ENCODE measurements around the gene EIF4ENIF1. TPM values are rescaled to one million over a fixed set of nuclear protein-coding genes. Genes with fewer than 3 reads are reported as not detected.
"Not testable (repeated sequence)": the region's sequence is repeated elsewhere in the genome, so short reads cannot be mapped to it uniquely, and the experiment has no call there.

The EIF4ENIF1 gene
- total RNA-seq: 10 to 100 TPM; 38.6 to 41.0 TPM

GRCh38 chr22:31489632-31490495 lies at the start of gene EIF4ENIF1:
EIF4ENIF1 (minus strand) TSS chr22:31489842; CDS start chr22:31488718, 1,124 bp downstream.
- ATAC-seq (ENCODE audit: low read depth) (peak; percentile 73), DNase-seq (peak; percentile 87)
- peak within 1 kb of the TSS; percentile 99 for H3K27ac Mint-ChIP-seq
- peaks cover 32% of the 10 kb centered on the region for H3K4me1 Mint-ChIP-seq
- H3K36me3 Mint-ChIP-seq: peaks cover 16% of the 10 kb centered on the region
- POLR2A ChIA-PET: interaction anchor here (0.5 to 2.8 kb wide), 5 partner anchors 13 to 143 kb away, joined by 3 to 10 read pairs (median 3); partner anchors contain the start of gene PATZ1
- peak within 1 kb of the TSS; percentile 95 for H3K4me3 Mint-ChIP-seq
- H3K9me3 Mint-ChIP-seq: no peaks in the 10 kb centered on the region
- H3K27me3 Mint-ChIP-seq: no peaks in the 10 kb centered on the region

DNA sequence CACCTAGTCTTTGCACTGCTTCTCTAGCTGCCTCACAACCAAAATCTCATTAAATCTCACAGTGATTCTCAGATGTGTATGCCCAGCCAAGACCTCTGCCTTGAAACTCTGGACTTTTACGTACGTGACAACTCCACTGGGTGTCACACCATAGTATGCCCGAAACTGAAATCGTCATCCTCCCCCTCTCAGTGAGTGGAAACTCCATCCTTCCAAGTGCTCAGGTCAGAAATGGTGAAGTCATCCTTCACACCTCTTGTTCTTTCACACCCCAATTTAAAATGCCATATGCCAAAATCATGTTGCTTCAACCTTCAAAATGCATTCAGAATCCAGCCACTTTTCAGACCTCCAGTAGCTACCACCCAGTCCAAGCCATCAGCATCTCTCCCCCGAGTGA lies 49.2 kb upstream of the EIF4ENIF1 start:
- H3K27me3 Mint-ChIP-seq: no peaks in the 10 kb centered on the region
- peaks cover 19% of the 10 kb centered on the region for H3K4me1 Mint-ChIP-seq
- H3K9me3 Mint-ChIP-seq: no peaks in the 10 kb centered on the region
- DNase-seq (no peak), ATAC-seq (ENCODE audit: low read depth) (peak; percentile 32)
- H3K36me3 Mint-ChIP-seq: peaks cover 28% of the 10 kb centered on the region
- H3K4me3 Mint-ChIP-seq: no peak overlapping the region
- peak overlapping the region; percentile 30 for H3K27ac Mint-ChIP-seq
- POLR2A ChIA-PET: no interaction called here

DNA sequence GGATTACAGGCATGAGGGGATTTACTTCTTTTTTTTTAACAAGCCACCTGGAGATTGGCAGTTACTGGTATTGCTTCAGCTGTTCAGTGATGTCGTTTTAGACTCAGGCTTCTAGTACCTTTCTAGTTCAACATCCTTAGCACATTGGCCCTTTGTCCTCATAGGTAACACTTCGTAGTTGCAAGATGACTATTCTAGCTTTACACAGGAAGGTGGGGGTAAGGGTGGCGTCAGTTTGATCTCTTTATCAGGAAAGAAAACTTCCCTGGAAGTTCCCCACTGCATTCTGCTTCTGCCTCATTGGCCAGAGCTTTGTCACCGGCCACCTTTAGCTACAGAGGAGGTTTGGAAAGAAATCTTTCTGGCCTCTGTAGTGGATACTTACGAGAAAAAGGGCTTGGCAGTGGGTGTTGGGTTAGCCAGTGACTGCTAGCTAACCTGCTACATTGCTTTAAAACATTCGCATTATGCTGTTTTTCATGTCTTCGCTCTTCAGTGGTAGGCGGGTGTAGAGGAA lies 47.4 kb upstream of the EIF4ENIF1 start:
- ATAC-seq (ENCODE audit: low read depth): peak; percentile 50
- H3K4me1 Mint-ChIP-seq: peaks cover 27% of the 10 kb centered on the region
- H3K36me3 Mint-ChIP-seq: peaks cover 34% of the 10 kb centered on the region
- peak overlapping the region; percentile 81 for H3K27ac Mint-ChIP-seq
- peak overlapping the region; percentile 36 for H3K4me3 Mint-ChIP-seq
- no peaks in the 10 kb centered on the region for H3K9me3 Mint-ChIP-seq
- DNase-seq: no peak
- no peaks in the 10 kb centered on the region for H3K27me3 Mint-ChIP-seq
- POLR2A ChIA-PET: interaction anchor here (1.0 kb wide), 1 partner anchor 48 kb away, joined by 3 read pairs; no protein-coding TSS in a partner anchor

- DNase-seq (no peak), ATAC-seq (ENCODE audit: low read depth) (no peak)
- Mint-ChIP-seq H3K27me3 (no peaks in the 10 kb centered on the region), H3K4me3 (no peak overlapping the region), H3K27ac (peak overlapping the region; percentile 25), H3K4me1 (peaks cover 24% of the 10 kb centered on the region), H3K36me3 (peaks cover 33% of the 10 kb centered on the region), H3K9me3 (no peaks in the 10 kb centered on the region)
- POLR2A ChIA-PET: no interaction called here
These were observed 43.7 kb upstream of the EIF4ENIF1 start for GRCh38 chr22:31533374-31533773.

GRCh38 chr22:31532060-31532459 lies 42.4 kb upstream of the EIF4ENIF1 start:
- Mint-ChIP-seq H3K27me3 (no peaks in the 10 kb centered on the region), H3K4me1 (peaks cover 22% of the 10 kb centered on the region), H3K27ac (peak overlapping the region; percentile 32), H3K36me3 (peaks cover 35% of the 10 kb centered on the region), H3K4me3 (no peak overlapping the region), H3K9me3 (no peaks in the 10 kb centered on the region)
- no peak for ATAC-seq (ENCODE audit: low read depth)
- no peak for DNase-seq
- POLR2A ChIA-PET: interaction anchor here (0.6 kb wide), 2 partner anchors 12 to 897 kb away, joined by 3 to 5 read pairs; no protein-coding TSS in a partner anchor

- ATAC-seq (ENCODE audit: low read depth): no peak
- H3K27ac Mint-ChIP-seq: no peak overlapping the region
- H3K36me3 Mint-ChIP-seq: peaks cover 41% of the 10 kb centered on the region
- peaks cover 24% of the 10 kb centered on the region for H3K4me1 Mint-ChIP-seq
- no peak overlapping the region for H3K4me3 Mint-ChIP-seq
- POLR2A ChIA-PET: interaction anchor here (0.7 kb wide), 1 partner anchor 175 kb away, joined by 3 read pairs; no protein-coding TSS in a partner anchor
- no peak for DNase-seq
- no peaks in the 10 kb centered on the region for H3K9me3 Mint-ChIP-seq
- H3K27me3 Mint-ChIP-seq: no peaks in the 10 kb centered on the region
These were observed 41.2 kb upstream of the EIF4ENIF1 start for GRCh38 chr22:31530823-31531195.

DNA sequence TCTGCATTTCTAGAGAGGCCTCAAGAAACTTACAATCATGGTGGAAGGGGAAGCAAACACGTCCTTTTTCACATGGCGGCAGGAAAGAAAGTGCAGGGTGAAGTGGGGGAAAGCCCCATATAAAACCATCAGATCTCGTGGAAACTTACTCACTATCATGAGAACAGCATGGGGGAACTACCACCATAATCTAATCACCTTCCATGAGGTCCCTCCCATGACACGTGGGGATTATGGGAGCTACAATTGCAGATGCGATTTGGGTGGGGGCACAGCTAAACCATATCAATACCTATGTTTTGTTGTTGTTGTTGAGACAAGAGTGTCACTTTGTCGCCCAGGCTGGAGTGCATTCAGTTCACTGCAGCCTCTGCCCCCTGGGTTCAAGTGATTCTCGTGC lies 36.6 kb upstream of the EIF4ENIF1 start:
- Mint-ChIP-seq H3K4me1 (peaks cover 33% of the 10 kb centered on the region), H3K4me3 (no peak overlapping the region), H3K9me3 (no peaks in the 10 kb centered on the region), H3K36me3 (peaks cover 51% of the 10 kb centered on the region), H3K27me3 (no peaks in the 10 kb centered on the region), H3K27ac (peak overlapping the region; percentile 15)
- POLR2A ChIA-PET: no interaction called here
- DNase-seq: no peak
- ATAC-seq (ENCODE audit: low read depth): no peak

GRCh38 chr22:31524132-31524531 lies 34.5 kb upstream of the EIF4ENIF1 start:
- H3K27me3 Mint-ChIP-seq; DNase-seq; ATAC-seq (ENCODE audit: low read depth); POLR2A ChIA-PET; H3K4me3 Mint-ChIP-seq; H3K9me3 Mint-ChIP-seq: not testable (repeated sequence)
- Mint-ChIP-seq H3K36me3 (peaks cover 46% of the 10 kb centered on the region), H3K4me1 (peaks cover 33% of the 10 kb centered on the region), H3K27ac (peak overlapping the region; percentile 58)

DNA sequence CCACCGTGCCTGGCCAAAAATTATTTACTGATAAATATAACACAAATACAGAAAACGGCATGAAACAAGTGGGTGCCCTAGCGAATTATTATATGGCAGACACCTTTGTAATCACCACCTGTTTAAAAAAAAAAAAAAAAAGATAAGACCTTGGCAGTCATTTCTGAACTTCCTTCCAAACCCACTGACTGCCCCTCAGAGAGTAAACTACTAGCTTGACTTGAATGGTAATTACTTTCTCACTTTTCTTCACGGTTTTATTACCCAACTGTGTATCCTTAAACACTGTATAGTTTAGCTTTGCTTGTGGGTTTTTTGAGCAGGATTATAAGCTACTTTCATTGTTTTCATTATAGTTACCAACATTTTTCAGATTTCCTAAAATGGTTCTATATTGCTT lies 30.4 kb upstream of the EIF4ENIF1 start:
- peaks cover 47% of the 10 kb centered on the region for H3K36me3 Mint-ChIP-seq
- ATAC-seq (ENCODE audit: low read depth): no peak
- H3K4me3 Mint-ChIP-seq: no peak overlapping the region
- no peak overlapping the region for H3K27ac Mint-ChIP-seq
- POLR2A ChIA-PET: interaction anchor here (0.7 kb wide), 1 partner anchor 12 kb away, joined by 3 read pairs; no protein-coding TSS in a partner anchor
- no peak for DNase-seq
- no peaks in the 10 kb centered on the region for H3K9me3 Mint-ChIP-seq
- peaks cover 27% of the 10 kb centered on the region for H3K4me1 Mint-ChIP-seq
- H3K27me3 Mint-ChIP-seq: no peaks in the 10 kb centered on the region

DNA sequence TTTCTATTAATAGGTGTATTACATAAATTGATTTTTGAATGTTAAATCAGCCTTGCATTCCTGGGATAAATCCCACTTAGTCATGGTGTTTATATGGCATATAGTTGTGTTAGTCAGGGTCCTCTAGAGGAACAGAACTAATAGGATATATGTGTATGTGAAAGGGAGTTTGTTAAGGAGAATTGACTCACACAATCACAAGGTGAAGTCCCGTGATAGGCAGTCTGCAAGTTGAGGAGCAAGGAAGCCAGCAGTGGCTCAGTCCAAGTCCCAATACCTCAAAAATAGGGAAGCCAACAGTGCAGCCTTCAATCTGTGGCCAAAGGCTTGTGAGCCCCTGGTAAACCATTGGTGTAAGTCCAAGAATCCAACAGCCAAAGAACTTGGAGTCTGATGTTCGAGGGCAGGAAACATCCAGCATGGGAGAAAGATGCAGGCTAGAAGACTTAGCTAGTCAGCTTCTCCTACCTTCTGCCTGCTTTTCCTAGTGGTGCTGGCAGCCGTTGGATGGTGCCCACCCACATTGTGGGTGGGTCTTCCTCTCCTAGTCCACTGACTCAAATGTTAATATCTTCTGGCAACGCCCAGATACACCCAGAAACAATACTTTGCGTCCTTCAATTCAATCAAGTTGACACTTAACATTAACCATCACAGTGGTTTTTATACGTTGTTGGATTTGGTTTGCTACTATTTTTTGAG lies 19.6 kb upstream of the EIF4ENIF1 start:
- peaks cover 58% of the 10 kb centered on the region for H3K36me3 Mint-ChIP-seq
- H3K27me3 Mint-ChIP-seq: no peaks in the 10 kb centered on the region
- DNase-seq: no peak
- POLR2A ChIA-PET: no interaction called here
- H3K9me3 Mint-ChIP-seq: peaks cover 2% of the 10 kb centered on the region
- no peak overlapping the region for H3K4me3 Mint-ChIP-seq
- no peak overlapping the region for H3K27ac Mint-ChIP-seq
- no peak for ATAC-seq (ENCODE audit: low read depth)
- peaks cover 14% of the 10 kb centered on the region for H3K4me1 Mint-ChIP-seq

GRCh38 chr22:31508536-31508935 lies 18.9 kb upstream of the EIF4ENIF1 start:
- Mint-ChIP-seq H3K4me3 (no peak overlapping the region), H3K4me1 (peaks cover 16% of the 10 kb centered on the region), H3K27ac (no peak overlapping the region), H3K36me3 (peaks cover 60% of the 10 kb centered on the region), H3K27me3 (no peaks in the 10 kb centered on the region), H3K9me3 (peaks cover 2% of the 10 kb centered on the region)
- ATAC-seq (ENCODE audit: low read depth) (no peak), DNase-seq (no peak)
- POLR2A ChIA-PET: no interaction called here

- POLR2A ChIA-PET; H3K9me3 Mint-ChIP-seq; DNase-seq; H3K4me3 Mint-ChIP-seq; H3K27me3 Mint-ChIP-seq; ATAC-seq (ENCODE audit: low read depth); H3K27ac Mint-ChIP-seq: not testable (repeated sequence)
- Mint-ChIP-seq H3K36me3 (peaks cover 60% of the 10 kb centered on the region), H3K4me1 (peaks cover 20% of the 10 kb centered on the region)
These were observed 17.9 kb upstream of the EIF4ENIF1 start for GRCh38 chr22:31507517-31507916.

GRCh38 chr22:31504282-31504681 lies 14.6 kb upstream of the EIF4ENIF1 start:
- DNase-seq: no peak
- Mint-ChIP-seq H3K9me3 (peaks cover 2% of the 10 kb centered on the region), H3K27me3 (no peaks in the 10 kb centered on the region), H3K27ac (no peak overlapping the region), H3K4me3 (no peak overlapping the region), H3K4me1 (peaks cover 31% of the 10 kb centered on the region), H3K36me3 (peaks cover 61% of the 10 kb centered on the region)
- POLR2A ChIA-PET: no interaction called here
- ATAC-seq (ENCODE audit: low read depth): no peak

Data from activated naive CD8-positive, alpha-beta T cell treated with anti-CD3 and anti-CD28 coated beads, Interleukin-2, amount 10 ng/mL, durations not matched to agents 7 days and 5 days (primary cell).